ENCODE data around the gene HPSE.

DNA sequence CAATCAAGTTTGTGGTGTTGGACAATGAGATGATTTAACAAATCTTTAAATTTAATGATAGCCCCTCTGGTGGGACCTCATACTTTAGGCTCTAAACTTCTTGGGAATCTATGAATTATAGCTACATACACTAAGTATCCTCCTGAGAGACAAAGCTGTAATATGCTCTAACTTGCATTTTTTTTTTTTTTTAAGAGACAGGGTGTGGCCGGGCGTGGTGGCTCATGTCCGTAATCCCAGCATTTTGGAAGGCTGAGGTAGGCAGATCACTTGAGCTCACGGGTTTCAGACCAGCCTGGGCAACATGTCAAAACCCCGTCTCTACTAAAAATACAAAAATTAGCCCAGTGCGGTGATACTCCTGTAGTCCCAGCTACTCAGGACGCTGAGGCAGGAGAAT, 26.7 kb downstream of the HPSE start:
- TF ChIP-seq, protein P1, sequence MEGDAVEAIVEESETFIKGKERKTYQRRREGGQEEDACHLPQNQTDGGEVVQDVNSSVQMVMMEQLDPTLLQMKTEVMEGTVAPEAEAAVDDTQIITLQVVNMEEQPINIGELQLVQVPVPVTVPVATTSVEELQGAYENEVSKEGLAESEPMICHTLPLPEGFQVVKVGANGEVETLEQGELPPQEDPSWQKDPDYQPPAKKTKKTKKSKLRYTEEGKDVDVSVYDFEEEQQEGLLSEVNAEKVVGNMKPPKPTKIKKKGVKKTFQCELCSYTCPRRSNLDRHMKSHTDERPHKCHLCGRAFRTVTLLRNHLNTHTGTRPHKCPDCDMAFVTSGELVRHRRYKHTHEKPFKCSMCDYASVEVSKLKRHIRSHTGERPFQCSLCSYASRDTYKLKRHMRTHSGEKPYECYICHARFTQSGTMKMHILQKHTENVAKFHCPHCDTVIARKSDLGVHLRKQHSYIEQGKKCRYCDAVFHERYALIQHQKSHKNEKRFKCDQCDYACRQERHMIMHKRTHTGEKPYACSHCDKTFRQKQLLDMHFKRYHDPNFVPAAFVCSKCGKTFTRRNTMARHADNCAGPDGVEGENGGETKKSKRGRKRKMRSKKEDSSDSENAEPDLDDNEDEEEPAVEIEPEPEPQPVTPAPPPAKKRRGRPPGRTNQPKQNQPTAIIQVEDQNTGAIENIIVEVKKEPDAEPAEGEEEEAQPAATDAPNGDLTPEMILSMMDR (IDR thresholded peaks at IDR 0.05) = no peak
- no peak for TF ChIP-seq POLR2A (IDR thresholded peaks at IDR 0.05)
- no peak for TF ChIP-seq POLR2AphosphoS5 (IDR thresholded peaks at IDR 0.05)
- no peak for TF ChIP-seq EP300 (IDR thresholded peaks at IDR 0.05)
